K562 (cell line): ENCODE measurements around the gene SYNPR. TPM values are rescaled to one million over a fixed set of nuclear protein-coding genes. Genes with fewer than 3 reads are reported as not detected.

Experiments used
- ATAC-seq: fragments of 200-7000 bp; cut with Tn5 transposase; 3 replicates; pipeline ENCODE4 v1.9.1; 2020; ENCODE audit warnings: moderate library complexity
- BruUV-seq: library from RNA; stranded (reverse); fragments of 400-500 nt; replicated peaks from 2 replicates; lab custom pipeline; 2021; lab: Mats Ljungman, UMichigan
- CTCF ChIA-PET: fragments of 300-600 bp; formaldehyde crosslinking; extraction: SDS; loops from one replicate; lab custom pipeline; 2021; ENCODE audit warnings: low intra/inter-chr PET ratio; lab: Yijun Ruan, JAX
- POLR2A ChIA-PET: fragments of 300-600, 350-650 bp; sonication (Branson Sonifier 250); formaldehyde crosslinking; extraction: SDS; loops from one replicate; lab custom pipeline; 2021; ENCODE audit warnings: antibody characterized with exemption, inconsistent platforms; lab: Yijun Ruan, JAX
- DNase-seq, 4 experiments: peaks; one replicate each; pipeline versions ENCODE4 v3.0.0 to v3.0.0-alpha.2; 2011 to 2018; ENCODE audit warnings: low spot score in 3 of 4, mixed read lengths in 3 of 4; ENCODE audit errors: extremely low read depth in 1 of 4
- FAIRE-seq: peaks from 2 replicates; lab custom pipeline; 2011; peaks lifted over from hg19 to GRCh38; lab: Jason Lieb, UNC
- H2AFZ ChIP-seq: 2 replicates; pipeline ENCODE4 v1.6.0; 2011; ENCODE audit warnings: low read depth, low read length, control low read depth, inconsistent platforms
- H3K27ac ChIP-seq: fragments of 200-600 bp; 3 replicates; pipeline ENCODE4 v1.8.0; 2011; ENCODE audit warnings: low read depth, mild to moderate bottlenecking, control low read depth, inconsistent platforms, low read length, moderate library complexity, mixed read lengths; ENCODE audit errors: extremely low read depth
- H3K27me3 ChIP-seq, 2 experiments: fragments of 300-600 bp in 1 of 2; 2 replicates in 1 of 2; 3 replicates in 1 of 2; pipeline versions ENCODE4 v1.6.0 to v1.8.0; 2011; ENCODE audit warnings: inconsistent platforms in 2 of 2, low read length in 2 of 2, mild to moderate bottlenecking in 1 of 2, mixed read lengths in 1 of 2, moderate library complexity in 1 of 2; ENCODE audit not compliant: control insufficient read depth in 2 of 2, insufficient read depth in 2 of 2
- H3K36me3 ChIP-seq: fragments of 300-600 bp; 3 replicates; pipeline ENCODE4 v1.8.0; 2011; ENCODE audit warnings: mild to moderate bottlenecking, low read length, inconsistent platforms; ENCODE audit not compliant: control insufficient read depth, insufficient read depth
- H3K4me1 ChIP-seq, 2 experiments: fragments of 200-600 bp in 1 of 2; replicated peaks in 1 of 2; 2 replicates in 1 of 2; 3 replicates in 1 of 2; pipeline versions ENCODE4 v1.5.1 to v1.8.0; 2011; ENCODE audit warnings: inconsistent platforms in 2 of 2, low read length in 2 of 2, mild to moderate bottlenecking in 1 of 2, mixed read lengths in 1 of 2, moderate library complexity in 1 of 2; ENCODE audit not compliant: control insufficient read depth in 2 of 2, insufficient read depth in 2 of 2
- H3K4me2 ChIP-seq: 2 replicates; pipeline ENCODE4 v1.6.1; 2011; ENCODE audit warnings: low read length, control low read depth, inconsistent platforms, mixed read lengths; ENCODE audit not compliant: insufficient read depth
- H3K4me3 ChIP-seq: fragments of 200-600 bp; sonication (generic), shearing (Covaris generic); 2 replicates; pipeline ENCODE4 v1.5.1; 2016; ENCODE audit warnings: control low read depth, inconsistent platforms
- H3K79me2 ChIP-seq: fragments of 200-600 bp; 3 replicates; pipeline ENCODE4 v1.8.0; 2011; ENCODE audit warnings: low read length, inconsistent platforms; ENCODE audit not compliant: control insufficient read depth, insufficient read depth
- H3K9ac ChIP-seq, 2 experiments: 2 replicates each; pipeline versions ENCODE4 v1.6.0 to v1.6.1; 2011; ENCODE audit warnings: low read depth in 2 of 2, low read length in 2 of 2, control low read depth in 1 of 2, inconsistent platforms in 1 of 2, mild to moderate bottlenecking in 1 of 2, mixed read lengths in 1 of 2; ENCODE audit not compliant: insufficient read depth in 1 of 2
- H3K9me1 ChIP-seq: one replicate; pipeline ENCODE4 v1.6.0; 2011; ENCODE audit warnings: inconsistent platforms, mild to moderate bottlenecking, low read length, moderate library complexity; ENCODE audit not compliant: control insufficient read depth, insufficient read depth
- H3K9me3 ChIP-seq: replicated peaks from 2 replicates; pipeline ENCODE4 v1.5.1; 2011; ENCODE audit warnings: low read depth, low read length, inconsistent platforms; ENCODE audit not compliant: control insufficient read depth, insufficient read depth
- H4K20me1 ChIP-seq: replicated peaks from 2 replicates; pipeline ENCODE4 v1.6.1; 2011; ENCODE audit warnings: low read length, inconsistent platforms, mixed read lengths; ENCODE audit not compliant: control insufficient read depth, insufficient read depth
- ARID1B ChIP-seq: fragments of 450-650 bp; IDR thresholded peaks from 2 replicates; pipeline ENCODE4 v1.6.1; 2016; ENCODE audit warnings: antibody characterized with exemption, mild to moderate bottlenecking, inconsistent platforms
- CBFA2T3 ChIP-seq: fragments of 450-650 bp; IDR thresholded peaks from 2 replicates; pipeline ENCODE4 v1.6.1; 2017
- CTBP1 ChIP-seq: fragments of 450-650 bp; IDR thresholded peaks from 2 replicates; pipeline ENCODE4 v1.6.1; 2016; ENCODE audit warnings: borderline replicate concordance
- DACH1 ChIP-seq: fragments of 450-650 bp; IDR thresholded peaks from 2 replicates; pipeline ENCODE4 v1.6.1; 2018; ENCODE audit not compliant: partially characterized antibody
- EGR1 ChIP-seq: fragments of 450-650 bp; conservative IDR thresholded peaks from 2 replicates; pipeline ENCODE4 v1.6.1; 2017; ENCODE audit warnings: mild to moderate bottlenecking
- MBD2 ChIP-seq: sonication (generic); IDR thresholded peaks from 2 replicates; pipeline ENCODE4 v1.6.1; 2016; ENCODE audit warnings: low read depth, borderline replicate concordance
- MEF2A ChIP-seq: IDR thresholded peaks from 2 replicates; pipeline ENCODE4 v1.6.1; 2011; ENCODE audit warnings: low read depth, mild to moderate bottlenecking, low read length, moderate library complexity; ENCODE audit not compliant: control insufficient read depth
- OTX1 ChIP-seq: fragments of 450-650 bp; formaldehyde crosslinking; IDR thresholded peaks from 2 replicates; pipeline ENCODE4 v1.4.0; 2022; ENCODE audit warnings: mild to moderate bottlenecking
- PHF21A ChIP-seq: fragments of 450-650 bp; IDR thresholded peaks from 2 replicates; pipeline ENCODE4 v1.6.1; 2017; ENCODE audit warnings: low read depth, borderline replicate concordance
- RBM17 ChIP-seq: fragments of 200-400 bp; formaldehyde crosslinking; IDR thresholded peaks from 2 replicates; pipeline ENCODE4 v1.6.1; 2017; ENCODE audit warnings: low read depth, mild to moderate bottlenecking, low read length, borderline replicate concordance
- SREBF1 ChIP-seq: fragments of 150-350 bp; IDR thresholded peaks from 2 replicates; pipeline ENCODE4 v1.6.1; 2014; ENCODE audit warnings: antibody characterized with exemption, low read depth, low read length, borderline replicate concordance
- TAF15 ChIP-seq: fragments of 200-400 bp; formaldehyde crosslinking; IDR thresholded peaks from 2 replicates; pipeline ENCODE4 v1.6.1; 2017; ENCODE audit warnings: mild to moderate bottlenecking, low read depth, low read length, moderate library complexity
- TAF9B ChIP-seq: fragments of 450-650 bp; IDR thresholded peaks from 2 replicates; pipeline ENCODE4 v1.6.1; 2018; ENCODE audit warnings: mild to moderate bottlenecking; ENCODE audit not compliant: partially characterized antibody
- ZC3H8 ChIP-seq: fragments of 450-650 bp; IDR thresholded peaks from 2 replicates; pipeline ENCODE4 v1.6.1; 2017
- ZNF263 ChIP-seq: sonication (generic); formaldehyde crosslinking; IDR thresholded peaks from 2 replicates; pipeline ENCODE4 v1.8.0; 2022; ENCODE audit warnings: mild to moderate bottlenecking, missing genetic modification reagents, borderline replicate concordance
- WGBS: fragments of 100-300 bp; shearing (Covaris generic); methylation state at CpG from one replicate; pipeline ENCODE4 v1.1.6; 2016; ENCODE audit warnings: low coverage, mixed read lengths; ENCODE audit not compliant: insufficient coverage; ENCODE audit errors: missing lambda C conversion rate; 5-methylcytosine and 5-hydroxymethylcytosine counted together
- in situ Hi-C: fragments of 300-500 bp; cut with MboI; formaldehyde crosslinking; loops from 4 replicates; pipeline ENCODE4 v1.15.0; 2018; ENCODE audit warnings: inconsistent platforms, mixed read lengths
- intact Hi-C: fragments of 100-400 bp; cut with micrococcal nuclease; formaldehyde crosslinking; loops from 2 replicates; pipeline ENCODE4 v1.14.2; 2022
- polyA plus RNA-seq, 8 experiments: library from polyadenylated mRNA; depleted of rRNA in 4 of 8; stranded (reverse) in 5 of 8; unstranded in 3 of 8; fragments of >200 nt; fragmentation: Nextera tagmentation in 2 of 8; fragmentation: Illumina TruSeq in 1 of 8; extraction: Ambion mirVana in 2 of 8; extraction: Trizol in 1 of 8; gene quantifications; 2 replicates each; pipeline versions ENCODE4 v1.2.1 to v1.2.3, GENCODE V29; 2011 to 2014; ENCODE audit warnings: inconsistent platforms in 1 of 8, missing spikeins in 1 of 8
- total RNA-seq, 7 experiments: library from RNA; depleted of rRNA in 6 of 7; stranded (reverse); fragments of >200 nt in 6 of 7; fragmentation: Illumina TruSeq in 2 of 7; extraction: Trizol in 2 of 7; gene quantifications; 2 replicates each; pipeline versions ENCODE4 v1.2.1 to v1.2.3, GENCODE V29; 2011 to 2021; ENCODE audit warnings: low replicate concordance in 1 of 7
- TF ChIP-seq, protein P1 (sequence below): IDR thresholded peaks from 2 replicates; pipeline ENCODE4 v1.6.1; 2011; ENCODE audit not compliant: insufficient read length; ENCODE audit errors: extremely low read depth
- TF ChIP-seq, protein P2 (sequence below): fragments of 450-650 bp; IDR thresholded peaks from 2 replicates; pipeline ENCODE4 v1.6.1; 2017; ENCODE audit warnings: antibody characterized with exemption, mild to moderate bottlenecking
- TF ChIP-seq, protein P3 (sequence below): fragments of 450-650 bp; formaldehyde crosslinking; IDR thresholded peaks from 2 replicates; pipeline ENCODE4 v1.4.0; 2022; ENCODE audit warnings: mild to moderate bottlenecking, moderate library complexity

SYNPR gene
- total and polyA plus RNA-seq, 9 of the 15 experiments (the other 6 are each of a cell fraction or from before 2014, with no cell fraction given), result not detected

DNA sequence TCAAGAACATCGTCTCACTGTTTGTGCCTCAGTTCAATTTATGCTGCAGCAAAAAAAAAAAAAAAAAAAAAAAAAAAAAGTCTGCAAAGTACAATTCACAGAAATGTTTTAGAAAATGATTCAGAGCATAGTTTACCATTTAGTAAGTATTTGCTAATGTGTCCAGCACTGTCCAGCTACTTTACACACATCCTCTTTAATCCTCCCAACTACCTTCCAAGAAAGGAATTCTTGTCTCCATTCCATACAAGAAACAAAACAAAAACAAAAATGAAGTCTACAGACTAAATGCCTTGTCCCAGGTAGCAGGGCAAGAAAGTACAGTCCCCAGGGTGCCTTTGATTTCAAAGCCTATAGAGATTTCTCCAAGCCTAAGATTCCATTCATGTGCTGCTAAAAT lies 335.5 kb downstream of the SYNPR start (continued):
- TF ChIP-seq, protein P1, sequence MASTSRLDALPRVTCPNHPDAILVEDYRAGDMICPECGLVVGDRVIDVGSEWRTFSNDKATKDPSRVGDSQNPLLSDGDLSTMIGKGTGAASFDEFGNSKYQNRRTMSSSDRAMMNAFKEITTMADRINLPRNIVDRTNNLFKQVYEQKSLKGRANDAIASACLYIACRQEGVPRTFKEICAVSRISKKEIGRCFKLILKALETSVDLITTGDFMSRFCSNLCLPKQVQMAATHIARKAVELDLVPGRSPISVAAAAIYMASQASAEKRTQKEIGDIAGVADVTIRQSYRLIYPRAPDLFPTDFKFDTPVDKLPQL, result no peak
- TF ChIP-seq ZC3H8 (no peak), MEF2A (no peak)

DNA sequence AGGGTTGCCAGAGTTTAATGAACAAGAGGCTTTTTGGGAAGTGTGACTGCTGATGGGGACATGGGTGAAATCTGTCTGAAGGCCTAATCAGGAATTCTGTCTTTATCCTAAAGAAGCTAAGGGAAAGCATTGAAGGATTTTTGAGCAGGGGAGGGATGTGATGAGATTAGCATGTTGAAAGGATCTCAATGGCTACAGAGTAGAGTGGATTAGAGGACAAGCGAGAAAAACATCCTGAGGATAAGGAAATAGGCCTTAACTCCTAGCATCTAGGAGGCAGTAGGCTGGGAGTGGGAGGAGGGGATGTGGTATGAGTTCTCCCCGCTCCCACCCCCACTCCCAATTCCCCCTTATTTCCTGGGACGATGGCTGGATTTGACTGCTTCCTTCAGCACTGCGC lies 339.3 kb downstream of the SYNPR start:
- no peak for TF ChIP-seq SREBF1
- TF ChIP-seq CTBP1, result no peak
- TF ChIP-seq ARID1B, result no peak
- TF ChIP-seq MBD2, result no peak
- TF ChIP-seq TAF9B, result no peak
- TF ChIP-seq TAF15, result no peak
- TF ChIP-seq, protein P2, sequence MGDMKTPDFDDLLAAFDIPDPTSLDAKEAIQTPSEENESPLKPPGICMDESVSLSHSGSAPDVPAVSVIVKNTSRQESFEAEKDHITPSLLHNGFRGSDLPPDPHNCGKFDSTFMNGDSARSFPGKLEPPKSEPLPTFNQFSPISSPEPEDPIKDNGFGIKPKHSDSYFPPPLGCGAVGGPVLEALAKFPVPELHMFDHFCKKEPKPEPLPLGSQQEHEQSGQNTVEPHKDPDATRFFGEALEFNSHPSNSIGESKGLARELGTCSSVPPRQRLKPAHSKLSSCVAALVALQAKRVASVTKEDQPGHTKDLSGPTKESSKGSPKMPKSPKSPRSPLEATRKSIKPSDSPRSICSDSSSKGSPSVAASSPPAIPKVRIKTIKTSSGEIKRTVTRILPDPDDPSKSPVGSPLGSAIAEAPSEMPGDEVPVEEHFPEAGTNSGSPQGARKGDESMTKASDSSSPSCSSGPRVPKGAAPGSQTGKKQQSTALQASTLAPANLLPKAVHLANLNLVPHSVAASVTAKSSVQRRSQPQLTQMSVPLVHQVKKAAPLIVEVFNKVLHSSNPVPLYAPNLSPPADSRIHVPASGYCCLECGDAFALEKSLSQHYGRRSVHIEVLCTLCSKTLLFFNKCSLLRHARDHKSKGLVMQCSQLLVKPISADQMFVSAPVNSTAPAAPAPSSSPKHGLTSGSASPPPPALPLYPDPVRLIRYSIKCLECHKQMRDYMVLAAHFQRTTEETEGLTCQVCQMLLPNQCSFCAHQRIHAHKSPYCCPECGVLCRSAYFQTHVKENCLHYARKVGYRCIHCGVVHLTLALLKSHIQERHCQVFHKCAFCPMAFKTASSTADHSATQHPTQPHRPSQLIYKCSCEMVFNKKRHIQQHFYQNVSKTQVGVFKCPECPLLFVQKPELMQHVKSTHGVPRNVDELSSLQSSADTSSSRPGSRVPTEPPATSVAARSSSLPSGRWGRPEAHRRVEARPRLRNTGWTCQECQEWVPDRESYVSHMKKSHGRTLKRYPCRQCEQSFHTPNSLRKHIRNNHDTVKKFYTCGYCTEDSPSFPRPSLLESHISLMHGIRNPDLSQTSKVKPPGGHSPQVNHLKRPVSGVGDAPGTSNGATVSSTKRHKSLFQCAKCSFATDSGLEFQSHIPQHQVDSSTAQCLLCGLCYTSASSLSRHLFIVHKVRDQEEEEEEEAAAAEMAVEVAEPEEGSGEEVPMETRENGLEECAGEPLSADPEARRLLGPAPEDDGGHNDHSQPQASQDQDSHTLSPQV, result no peak
- TF ChIP-seq RBM17, result no peak
- no peak for TF ChIP-seq EGR1
- TF ChIP-seq CBFA2T3, result no peak
- no peak for TF ChIP-seq DACH1
- TF ChIP-seq OTX1 (CRISPR knock-in tag), result no peak
- TF ChIP-seq, protein P3, sequence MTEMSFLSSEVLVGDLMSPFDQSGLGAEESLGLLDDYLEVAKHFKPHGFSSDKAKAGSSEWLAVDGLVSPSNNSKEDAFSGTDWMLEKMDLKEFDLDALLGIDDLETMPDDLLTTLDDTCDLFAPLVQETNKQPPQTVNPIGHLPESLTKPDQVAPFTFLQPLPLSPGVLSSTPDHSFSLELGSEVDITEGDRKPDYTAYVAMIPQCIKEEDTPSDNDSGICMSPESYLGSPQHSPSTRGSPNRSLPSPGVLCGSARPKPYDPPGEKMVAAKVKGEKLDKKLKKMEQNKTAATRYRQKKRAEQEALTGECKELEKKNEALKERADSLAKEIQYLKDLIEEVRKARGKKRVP (CRISPR knock-in tag), result no peak
- TF ChIP-seq ZNF263 (CRISPR knock-in tag), result no peak
- no peak for TF ChIP-seq PHF21A
- H3K27ac ChIP-seq, result no peak overlapping the region
- ATAC-seq (no peak), DNase-seq (no peak), FAIRE-seq (no peak)
- H2AFZ ChIP-seq, result no peak overlapping the region
- BruUV-seq, result no TSS peak
- POLR2A ChIA-PET, result no interaction called here
- 8% methylated on average over 2 of the region's 4 CpGs for WGBS
- no peaks in the 10 kb centered on the region for H3K79me2 ChIP-seq
- no peaks in the 10 kb centered on the region for H3K27me3 ChIP-seq
- H3K4me2 ChIP-seq, result no peak overlapping the region
- no peaks in the 10 kb centered on the region for H4K20me1 ChIP-seq
- intact Hi-C loops (no loop called here), in situ Hi-C loops (no loop called here)
- H3K4me3 ChIP-seq, result no peak overlapping the region
- H3K9me1 ChIP-seq, result no peaks in the 10 kb centered on the region
- H3K4me1 ChIP-seq, result no peaks in the 10 kb centered on the region
- no peak overlapping the region for H3K9ac ChIP-seq
- H3K9me3 ChIP-seq, result no peaks in the 10 kb centered on the region
- CTCF ChIA-PET, result no interaction called here
- H3K36me3 ChIP-seq, result no peaks in the 10 kb centered on the region
